HCT116 (cell line): ENCODE results near the gene WDR62. TPM values are rescaled to one million over a fixed set of nuclear protein-coding genes. Genes with fewer than 3 reads are reported as not detected.

ENCODE experiments used
- ATAC-seq: fragments of 200-7000 bp; cut with Tn5 transposase; 2 replicates; pipeline ENCODE4 v1.9.1; 2020; ENCODE audit warnings: mild to moderate bottlenecking, moderate library complexity
- BruUV-seq: library from RNA; stranded (reverse); fragments of 400-500 nt; replicated peaks from 2 replicates; lab custom pipeline; 2021; lab: Mats Ljungman, UMichigan
- CTCF ChIA-PET: fragments of 300-600 bp; sonication (Branson Sonifier 250); formaldehyde crosslinking; loops from one replicate; lab custom pipeline; 2021; ENCODE audit warnings: antibody characterized with exemption; lab: Charles Lee
- POLR2A ChIA-PET: fragments of 300-600, 350-600 bp; sonication (Branson Sonifier 250); formaldehyde crosslinking; loops from one replicate; lab custom pipeline; 2021; ENCODE audit warnings: antibody characterized with exemption; lab: Charles Lee
- RAD21 ChIA-PET, 2 experiments: fragments of 300-600 bp; sonication (Branson Sonifier 250); formaldehyde crosslinking; loops; one replicate each; lab custom pipeline; 2023; ENCODE audit warnings: low total read pairs in 2 of 2; ENCODE audit not compliant: uncharacterized antibody in 2 of 2, unreplicated experiment in 2 of 2, low non-redundant PET in 1 of 2; lab: Charles Lee
- DNase-seq: peaks from one replicate; pipeline ENCODE4 v3.0.0-alpha.2; 2010; ENCODE audit warnings: low read depth, low spot score
- H2AFZ ChIP-seq: fragments of 200-600 bp; shearing (Covaris generic), sonication (generic); 2 replicates; pipeline ENCODE4 v1.6.1; 2017; ENCODE audit warnings: low read depth, mixed run types, mixed read lengths, antibody characterized with exemption, low read length; ENCODE audit not compliant: poor library complexity, severe bottlenecking
- H3K27ac ChIP-seq: 2 replicates; pipeline ENCODE4 v1.5.1; 2012; ENCODE audit warnings: low read depth, low read length
- H3K27me3 ChIP-seq: fragments of 200-600 bp; sonication (generic); 2 replicates; pipeline ENCODE4 v1.6.1; 2016; ENCODE audit warnings: mixed run types, low read length, mixed read lengths; ENCODE audit not compliant: insufficient read depth
- H3K36me3 ChIP-seq, 2 experiments: fragments of 200-500 bp in 1 of 2; fragments of 200-600 bp in 1 of 2; sonication (Bioruptor generic) in 1 of 2; sonication (generic) in 1 of 2; 2 replicates each; pipeline versions ENCODE4 v1.5.1 to v1.6.1; 2014 to 2016; ENCODE audit warnings: low read length in 2 of 2, inconsistent platforms in 1 of 2, mixed read lengths in 1 of 2, mixed run types in 1 of 2; ENCODE audit not compliant: insufficient read depth in 2 of 2, control insufficient read depth in 1 of 2
- H3K4me1 ChIP-seq, 2 experiments: fragments of 200-600 bp in 1 of 2; sonication (generic) in 1 of 2; 2 replicates each; pipeline versions ENCODE4 v1.5.1 to v1.6.1; 2012 to 2017; ENCODE audit warnings: low read length in 2 of 2, inconsistent platforms in 1 of 2, mild to moderate bottlenecking in 1 of 2, mixed read lengths in 1 of 2, mixed run types in 1 of 2, moderate library complexity in 1 of 2; ENCODE audit not compliant: insufficient read depth in 2 of 2, control insufficient read depth in 1 of 2
- H3K4me2 ChIP-seq: fragments of 200-600 bp; sonication (generic); 2 replicates; pipeline ENCODE4 v1.6.1; 2017; ENCODE audit warnings: mixed run types, low read length, mixed read lengths
- H3K4me3 ChIP-seq, 2 experiments: fragments of 200-600 bp in 1 of 2; sonication (generic) in 1 of 2; replicated peaks in 1 of 2; 2 replicates each; pipeline ENCODE4 v1.5.1; 2011 to 2016; ENCODE audit warnings: low read length in 2 of 2, control low read depth in 1 of 2, low read depth in 1 of 2, mild to moderate bottlenecking in 1 of 2, mixed read lengths in 1 of 2, mixed run types in 1 of 2
- H3K79me2 ChIP-seq: fragments of 200-600 bp; sonication (generic); 2 replicates; pipeline ENCODE4 v1.6.1; 2017; ENCODE audit warnings: mild to moderate bottlenecking, mixed run types, low read length, moderate library complexity, mixed read lengths; ENCODE audit not compliant: insufficient read depth
- H3K9ac ChIP-seq: fragments of 200-600 bp; sonication (generic); 2 replicates; pipeline ENCODE4 v1.6.1; 2016; ENCODE audit warnings: low read length, mixed read lengths
- H3K9me2 ChIP-seq: fragments of 200-600 bp; sonication (generic), shearing (Covaris generic); 2 replicates; pipeline ENCODE4 v1.6.1; 2017; ENCODE audit warnings: mixed run types, mild to moderate bottlenecking, moderate library complexity; ENCODE audit not compliant: insufficient read depth
- H3K9me3 ChIP-seq, 2 experiments: fragments of 200-500 bp in 1 of 2; fragments of 200-600 bp in 1 of 2; sonication (Bioruptor generic) in 1 of 2; sonication (generic) in 1 of 2; 2 replicates each; pipeline ENCODE4 v1.6.1; 2014 to 2017; ENCODE audit warnings: low read length in 2 of 2, mixed read lengths in 2 of 2, inconsistent platforms in 1 of 2, low read depth in 1 of 2, mild to moderate bottlenecking in 1 of 2, mixed run types in 1 of 2, moderate library complexity in 1 of 2; ENCODE audit not compliant: control insufficient read depth in 1 of 2, insufficient read depth in 1 of 2
- H4K20me1 ChIP-seq: fragments of 200-600 bp; sonication (generic), shearing (Covaris generic); 2 replicates; pipeline ENCODE4 v1.6.1; 2017; ENCODE audit warnings: mixed run types, mild to moderate bottlenecking, moderate library complexity; ENCODE audit not compliant: insufficient read depth
- CEBPB ChIP-seq: IDR thresholded peaks from 2 replicates; pipeline ENCODE4 v1.6.1; 2012; ENCODE audit warnings: low read depth
- ELF1 ChIP-seq: IDR thresholded peaks from 2 replicates; pipeline ENCODE4 v1.6.1; 2012; ENCODE audit warnings: low read depth, borderline replicate concordance
- EZH2phosphoT487 ChIP-seq: fragments of 200-600 bp; IDR thresholded peaks from 2 replicates; pipeline ENCODE4 v1.6.1; 2018; ENCODE audit warnings: antibody characterized with exemption, borderline replicate concordance
- FOSL1 ChIP-seq: IDR thresholded peaks from 2 replicates; pipeline ENCODE4 v1.6.1; 2012; ENCODE audit warnings: low read depth
- POLR2AphosphoS5 ChIP-seq: IDR thresholded peaks from 2 replicates; pipeline ENCODE4 v1.6.1; 2011; ENCODE audit warnings: mild to moderate bottlenecking, low read depth, low read length, moderate library complexity
- RAD21 ChIP-seq: IDR thresholded peaks from 2 replicates; pipeline ENCODE4 v1.6.1; 2012; ENCODE audit warnings: low read depth, mild to moderate bottlenecking
- ZNF274 ChIP-seq: fragments of 200-500 bp; sonication (Bioruptor generic); IDR thresholded peaks from 2 replicates; pipeline ENCODE4 v1.6.1; 2014; ENCODE audit warnings: mild to moderate bottlenecking, low read depth, low read length, inconsistent platforms
- intact Hi-C: fragments of 100-400 bp; cut with micrococcal nuclease; formaldehyde crosslinking; loops from 2 replicates; pipeline ENCODE4 v1.10.0; 2022
- total RNA-seq: library from RNA; stranded (reverse); gene quantifications from one replicate; pipeline ENCODE4 v1.2.1, GENCODE V29; 2021; ENCODE audit not compliant: unreplicated experiment
- TF ChIP-seq, protein P1 (sequence below): IDR thresholded peaks from 2 replicates; pipeline ENCODE4 v1.6.1; 2012
- TF ChIP-seq, protein P2 (sequence below): IDR thresholded peaks from 2 replicates; pipeline ENCODE4 v1.6.1; 2011; ENCODE audit warnings: mild to moderate bottlenecking, low read length, moderate library complexity; ENCODE audit not compliant: insufficient replicate concordance; ENCODE audit errors: extremely low read depth
- TF ChIP-seq, protein P3 (sequence below): IDR thresholded peaks from 2 replicates; pipeline ENCODE4 v1.6.1; 2012; ENCODE audit warnings: low read depth

The WDR62 gene
- total RNA-seq, 1 experiment from 2014 or later: 17.0 TPM

DNA sequence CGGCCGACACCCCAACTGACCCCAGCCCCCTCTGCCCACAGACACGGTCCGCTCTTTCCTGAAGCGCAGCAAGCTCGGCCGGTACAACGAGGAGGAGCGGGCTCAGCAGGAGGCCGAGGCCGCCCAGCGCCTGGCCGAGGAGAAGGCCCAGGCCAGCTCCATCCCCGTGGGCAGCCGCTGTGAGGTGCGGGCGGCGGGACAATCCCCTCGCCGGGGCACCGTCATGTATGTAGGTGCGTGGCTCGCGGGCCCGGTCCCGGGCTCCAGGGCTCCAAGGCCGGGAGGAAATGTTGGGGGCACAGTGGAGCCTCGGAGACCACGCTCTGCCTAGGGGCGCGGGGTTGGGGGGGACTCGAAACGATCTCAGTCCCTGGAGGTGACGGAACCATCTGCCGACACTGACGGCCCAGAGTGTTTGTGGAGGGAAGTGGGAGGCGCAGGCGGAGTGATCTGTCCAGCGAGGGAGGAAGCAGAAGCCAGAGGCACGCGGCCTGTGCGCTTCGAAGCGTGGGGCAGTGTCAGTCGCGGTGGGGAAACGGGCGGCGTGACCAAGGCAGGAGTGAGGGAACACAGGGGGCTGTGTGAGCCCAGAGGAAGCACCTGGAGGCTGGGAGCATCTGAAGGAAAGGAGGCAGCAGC is 66.9 kb downstream of the WDR62 start:
- no peak overlapping the region for H3K4me3 ChIP-seq
- BruUV-seq: no TSS peak
- H2AFZ ChIP-seq: no peak overlapping the region
- peaks cover 11 to 14% of the 10 kb centered on the region in 2 experiments; a peak in 3 of 4 replicates for H3K36me3 ChIP-seq
- H3K9ac ChIP-seq: no peak overlapping the region
- H3K27ac ChIP-seq: no peak overlapping the region
- peaks cover under 1 to 4% of the 10 kb centered on the region in 2 experiments; a peak in 3 of 4 replicates for H3K4me1 ChIP-seq
- CTCF ChIA-PET: no interaction called here
- H4K20me1 ChIP-seq: no peaks in the 10 kb centered on the region
- TF ChIP-seq FOSL1: no peak
- no peak for TF ChIP-seq CEBPB
- TF ChIP-seq EZH2phosphoT487: no peak
- TF ChIP-seq, protein P1, sequence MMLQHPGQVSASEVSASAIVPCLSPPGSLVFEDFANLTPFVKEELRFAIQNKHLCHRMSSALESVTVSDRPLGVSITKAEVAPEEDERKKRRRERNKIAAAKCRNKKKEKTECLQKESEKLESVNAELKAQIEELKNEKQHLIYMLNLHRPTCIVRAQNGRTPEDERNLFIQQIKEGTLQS: no peak
- TF ChIP-seq, protein P2, sequence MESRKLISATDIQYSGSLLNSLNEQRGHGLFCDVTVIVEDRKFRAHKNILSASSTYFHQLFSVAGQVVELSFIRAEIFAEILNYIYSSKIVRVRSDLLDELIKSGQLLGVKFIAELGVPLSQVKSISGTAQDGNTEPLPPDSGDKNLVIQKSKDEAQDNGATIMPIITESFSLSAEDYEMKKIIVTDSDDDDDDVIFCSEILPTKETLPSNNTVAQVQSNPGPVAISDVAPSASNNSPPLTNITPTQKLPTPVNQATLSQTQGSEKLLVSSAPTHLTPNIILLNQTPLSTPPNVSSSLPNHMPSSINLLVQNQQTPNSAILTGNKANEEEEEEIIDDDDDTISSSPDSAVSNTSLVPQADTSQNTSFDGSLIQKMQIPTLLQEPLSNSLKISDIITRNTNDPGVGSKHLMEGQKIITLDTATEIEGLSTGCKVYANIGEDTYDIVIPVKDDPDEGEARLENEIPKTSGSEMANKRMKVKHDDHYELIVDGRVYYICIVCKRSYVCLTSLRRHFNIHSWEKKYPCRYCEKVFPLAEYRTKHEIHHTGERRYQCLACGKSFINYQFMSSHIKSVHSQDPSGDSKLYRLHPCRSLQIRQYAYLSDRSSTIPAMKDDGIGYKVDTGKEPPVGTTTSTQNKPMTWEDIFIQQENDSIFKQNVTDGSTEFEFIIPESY: no peak
- no peak for TF ChIP-seq ELF1
- no peak for TF ChIP-seq ZNF274
- no peak for TF ChIP-seq RAD21
- TF ChIP-seq, protein P3, sequence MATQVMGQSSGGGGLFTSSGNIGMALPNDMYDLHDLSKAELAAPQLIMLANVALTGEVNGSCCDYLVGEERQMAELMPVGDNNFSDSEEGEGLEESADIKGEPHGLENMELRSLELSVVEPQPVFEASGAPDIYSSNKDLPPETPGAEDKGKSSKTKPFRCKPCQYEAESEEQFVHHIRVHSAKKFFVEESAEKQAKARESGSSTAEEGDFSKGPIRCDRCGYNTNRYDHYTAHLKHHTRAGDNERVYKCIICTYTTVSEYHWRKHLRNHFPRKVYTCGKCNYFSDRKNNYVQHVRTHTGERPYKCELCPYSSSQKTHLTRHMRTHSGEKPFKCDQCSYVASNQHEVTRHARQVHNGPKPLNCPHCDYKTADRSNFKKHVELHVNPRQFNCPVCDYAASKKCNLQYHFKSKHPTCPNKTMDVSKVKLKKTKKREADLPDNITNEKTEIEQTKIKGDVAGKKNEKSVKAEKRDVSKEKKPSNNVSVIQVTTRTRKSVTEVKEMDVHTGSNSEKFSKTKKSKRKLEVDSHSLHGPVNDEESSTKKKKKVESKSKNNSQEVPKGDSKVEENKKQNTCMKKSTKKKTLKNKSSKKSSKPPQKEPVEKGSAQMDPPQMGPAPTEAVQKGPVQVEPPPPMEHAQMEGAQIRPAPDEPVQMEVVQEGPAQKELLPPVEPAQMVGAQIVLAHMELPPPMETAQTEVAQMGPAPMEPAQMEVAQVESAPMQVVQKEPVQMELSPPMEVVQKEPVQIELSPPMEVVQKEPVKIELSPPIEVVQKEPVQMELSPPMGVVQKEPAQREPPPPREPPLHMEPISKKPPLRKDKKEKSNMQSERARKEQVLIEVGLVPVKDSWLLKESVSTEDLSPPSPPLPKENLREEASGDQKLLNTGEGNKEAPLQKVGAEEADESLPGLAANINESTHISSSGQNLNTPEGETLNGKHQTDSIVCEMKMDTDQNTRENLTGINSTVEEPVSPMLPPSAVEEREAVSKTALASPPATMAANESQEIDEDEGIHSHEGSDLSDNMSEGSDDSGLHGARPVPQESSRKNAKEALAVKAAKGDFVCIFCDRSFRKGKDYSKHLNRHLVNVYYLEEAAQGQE: no peak
- no peak for TF ChIP-seq POLR2AphosphoS5
- POLR2A ChIA-PET: no interaction called here
- no peak overlapping the region for H3K4me2 ChIP-seq
- H3K9me3 ChIP-seq: no peaks in the 10 kb centered on the region
- DNase-seq (no peak), ATAC-seq (no peak)
- RAD21 ChIA-PET: no interaction called here
- no peaks in the 10 kb centered on the region for H3K27me3 ChIP-seq
- intact Hi-C loops: no loop called here
- no peaks in the 10 kb centered on the region for H3K79me2 ChIP-seq
- no peaks in the 10 kb centered on the region for H3K9me2 ChIP-seq
